ENCODE data around the gene MMP2.

- TF ChIP-seq CTCF (IDR thresholded peaks at IDR 0.05 in 2 of 3, conservative IDR thresholded peaks at IDR 0.05 in 1 of 3; ENCODE audit: borderline replicate concordance in 1 of 3, insufficient read depth in 1 of 3, low read depth in 2 of 3, low read length in 2 of 3), result no peak
- no peak for TF ChIP-seq CEBPB (IDR thresholded peaks at IDR 0.05; ENCODE audit: low read depth)
- TF ChIP-seq EGR1 (IDR thresholded peaks at IDR 0.05; ENCODE audit: low read depth), result no peak
- no peak for TF ChIP-seq TCF7L2 (IDR thresholded peaks at IDR 0.05; ENCODE audit: borderline replicate concordance, extremely low read depth, insufficient read depth, insufficient read length)
- TF ChIP-seq POLR2A (IDR thresholded peaks at IDR 0.05; ENCODE audit: borderline replicate concordance, extremely low read depth, insufficient read depth, insufficient read length), result no peak
- TF ChIP-seq YY1 (IDR thresholded peaks at IDR 0.05; ENCODE audit: extremely low read depth, insufficient replicate concordance, low read depth, low read length), result no peak
- TF ChIP-seq ZNF274 (IDR thresholded peaks at IDR 0.05; ENCODE audit: low read depth, low read length), result no peak
These were observed 12.8 kb upstream of the MMP2 start for GRCh38 chr16:55466209-55466608.
